ENCODE data around the gene ZNF451.

The ZNF451 gene

GRCh38 chr6:57143690-57144089 is 53.7 kb downstream of the ZNF451 start:
- DNase-seq (ENCODE audit: low read depth) = no peak
- H3K4me3 ChIP-seq (ENCODE audit: low read depth, low read length) = no peak overlapping the region

- no peak overlapping the region for H3K4me3 ChIP-seq (ENCODE audit: low read depth, low read length)
- no peak for DNase-seq (ENCODE audit: low read depth)
These were observed 57.4 kb downstream of the ZNF451 start for GRCh38 chr6:57147401-57147800.

GRCh38 chr6:57147955-57148858 is 58.2 kb downstream of the ZNF451 start:
- no peak overlapping the region for H3K4me3 ChIP-seq (ENCODE audit: low read depth, low read length)
- DNase-seq (ENCODE audit: low read depth) = no peak

GRCh38 chr6:57158658-57159057 is 68.7 kb downstream of the ZNF451 start:
- no peak overlapping the region for H3K4me3 ChIP-seq (ENCODE audit: low read depth, low read length)
- no peak for DNase-seq (ENCODE audit: low read depth)

GRCh38 chr6:57159127-57159526 is 69.1 kb downstream of the ZNF451 start:
- no peak overlapping the region for H3K4me3 ChIP-seq (ENCODE audit: low read depth, low read length)
- no peak for DNase-seq (ENCODE audit: low read depth)

GRCh38 chr6:57162028-57162427 is 72.0 kb downstream of the ZNF451 start:
- DNase-seq (ENCODE audit: low read depth) = no peak
- no peak overlapping the region for H3K4me3 ChIP-seq (ENCODE audit: low read depth, low read length)

GRCh38 chr6:57162516-57162915 is 72.5 kb downstream of the ZNF451 start:
- no peak overlapping the region for H3K4me3 ChIP-seq (ENCODE audit: low read depth, low read length)
- no peak for DNase-seq (ENCODE audit: low read depth)

- H3K4me3 ChIP-seq (ENCODE audit: low read depth, low read length) = no peak overlapping the region
- no peak for DNase-seq (ENCODE audit: low read depth)
These were observed 74.0 kb downstream of the ZNF451 start for GRCh38 chr6:57163956-57164355.

GRCh38 chr6:57165080-57165479 is 75.1 kb downstream of the ZNF451 start:
- H3K4me3 ChIP-seq (ENCODE audit: low read depth, low read length) = no peak overlapping the region
- no peak for DNase-seq (ENCODE audit: low read depth)

- DNase-seq (ENCODE audit: low read depth) = peak; percentile 78
- H3K4me3 ChIP-seq (ENCODE audit: low read depth, low read length) = peak within 1 kb of the TSS; percentile 79
These were observed 82.4 kb downstream of the ZNF451 start, which contains the start of gene BAG2 for GRCh38 chr6:57172136-57173055. BAG2 (plus strand) TSS chr6:57172326; CDS start chr6:57172698, 372 bp downstream.

GRCh38 chr6:57173056-57173885 is 83.3 kb downstream of the ZNF451 start:
- H3K4me3 ChIP-seq (ENCODE audit: low read depth, low read length) = peak overlapping the region; percentile 79
- no peak for DNase-seq (ENCODE audit: low read depth)

- H3K4me3 ChIP-seq (ENCODE audit: low read depth, low read length) = peak overlapping the region; percentile 79
- DNase-seq (ENCODE audit: low read depth) = no peak
These were observed 84.0 kb downstream of the ZNF451 start for GRCh38 chr6:57173886-57174510.

- H3K4me3 ChIP-seq (ENCODE audit: low read depth, low read length) = peak overlapping the region; percentile 79
- DNase-seq (ENCODE audit: low read depth) = no peak
These were observed 84.5 kb downstream of the ZNF451 start for GRCh38 chr6:57174511-57174907.

- no peak overlapping the region for H3K4me3 ChIP-seq (ENCODE audit: low read depth, low read length)
- no peak for DNase-seq (ENCODE audit: low read depth)
These were observed 87.7 kb downstream of the ZNF451 start for GRCh38 chr6:57177545-57178265.

GRCh38 chr6:57180596-57180995 is 90.6 kb downstream of the ZNF451 start:
- no peak overlapping the region for H3K4me3 ChIP-seq (ENCODE audit: low read depth, low read length)
- no peak for DNase-seq (ENCODE audit: low read depth)

GRCh38 chr6:57182017-57182432 is 92.0 kb downstream of the ZNF451 start:
- H3K4me3 ChIP-seq (ENCODE audit: low read depth, low read length) = no peak overlapping the region
- DNase-seq (ENCODE audit: low read depth) = no peak

- no peak for DNase-seq (ENCODE audit: low read depth)
These were observed 93.3 kb downstream of the ZNF451 start for GRCh38 chr6:57183336-57183735.

GRCh38 chr6:57190140-57190539 is 100.2 kb downstream of the ZNF451 start:
- no peak overlapping the region for H3K4me3 ChIP-seq (ENCODE audit: low read depth, low read length)
- DNase-seq (ENCODE audit: low read depth) = no peak

More at GRCh38 chr6:57183336-57183735, 93.3 kb downstream of the ZNF451 start:
- no peak overlapping the region for H3K4me3 ChIP-seq (ENCODE audit: low read depth, low read length)

All from skeletal muscle cell (primary cell).